Measurements from ENCODE around the gene CFAP92.

The CFAP92 gene

DNA sequence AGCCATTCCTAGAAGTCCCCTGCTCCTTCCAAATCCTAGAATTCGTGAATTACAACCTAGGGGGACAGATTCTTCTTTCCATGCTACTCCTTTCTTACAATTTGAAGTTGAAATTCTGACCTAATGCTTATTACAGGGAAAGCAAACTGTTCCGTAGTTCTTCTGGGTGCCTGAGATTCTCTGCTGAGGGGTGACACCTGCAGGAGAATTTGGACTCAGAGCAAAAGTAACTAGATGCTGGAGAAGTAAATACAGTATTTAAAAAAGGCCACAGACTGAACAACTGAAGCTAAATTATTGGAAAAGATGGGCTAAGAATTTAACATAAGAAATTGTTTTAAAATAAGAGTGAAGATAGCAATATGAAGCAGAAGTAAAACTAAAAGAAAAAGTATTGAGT is 76.6 kb downstream of the CFAP92 start:
- Histone ChIP-seq H3K36me3 (ENCODE audit: low read depth) (peaks cover 39% of the 10 kb centered on the region), H3K27ac (ENCODE audit: poor library complexity, severe bottlenecking) (no peak overlapping the region), H3K4me1 (ENCODE audit: insufficient read depth, poor library complexity, severe bottlenecking) (no peaks in the 10 kb centered on the region), H3K27me3 (ENCODE audit: insufficient read depth, poor library complexity, severe bottlenecking) (no peaks in the 10 kb centered on the region), H3K4me3 (ENCODE audit: severe bottlenecking) (no peak overlapping the region), H3K9me3 (ENCODE audit: severe bottlenecking) (no peaks in the 10 kb centered on the region)
- DNase-seq (ENCODE audit: low spot score) (no peak), ATAC-seq (ENCODE audit: low read depth) (no peak)
- TF ChIP-seq, protein P1, sequence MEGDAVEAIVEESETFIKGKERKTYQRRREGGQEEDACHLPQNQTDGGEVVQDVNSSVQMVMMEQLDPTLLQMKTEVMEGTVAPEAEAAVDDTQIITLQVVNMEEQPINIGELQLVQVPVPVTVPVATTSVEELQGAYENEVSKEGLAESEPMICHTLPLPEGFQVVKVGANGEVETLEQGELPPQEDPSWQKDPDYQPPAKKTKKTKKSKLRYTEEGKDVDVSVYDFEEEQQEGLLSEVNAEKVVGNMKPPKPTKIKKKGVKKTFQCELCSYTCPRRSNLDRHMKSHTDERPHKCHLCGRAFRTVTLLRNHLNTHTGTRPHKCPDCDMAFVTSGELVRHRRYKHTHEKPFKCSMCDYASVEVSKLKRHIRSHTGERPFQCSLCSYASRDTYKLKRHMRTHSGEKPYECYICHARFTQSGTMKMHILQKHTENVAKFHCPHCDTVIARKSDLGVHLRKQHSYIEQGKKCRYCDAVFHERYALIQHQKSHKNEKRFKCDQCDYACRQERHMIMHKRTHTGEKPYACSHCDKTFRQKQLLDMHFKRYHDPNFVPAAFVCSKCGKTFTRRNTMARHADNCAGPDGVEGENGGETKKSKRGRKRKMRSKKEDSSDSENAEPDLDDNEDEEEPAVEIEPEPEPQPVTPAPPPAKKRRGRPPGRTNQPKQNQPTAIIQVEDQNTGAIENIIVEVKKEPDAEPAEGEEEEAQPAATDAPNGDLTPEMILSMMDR (IDR thresholded peaks at IDR 0.05; ENCODE audit: poor library complexity, severe bottlenecking), result no peak

DNA sequence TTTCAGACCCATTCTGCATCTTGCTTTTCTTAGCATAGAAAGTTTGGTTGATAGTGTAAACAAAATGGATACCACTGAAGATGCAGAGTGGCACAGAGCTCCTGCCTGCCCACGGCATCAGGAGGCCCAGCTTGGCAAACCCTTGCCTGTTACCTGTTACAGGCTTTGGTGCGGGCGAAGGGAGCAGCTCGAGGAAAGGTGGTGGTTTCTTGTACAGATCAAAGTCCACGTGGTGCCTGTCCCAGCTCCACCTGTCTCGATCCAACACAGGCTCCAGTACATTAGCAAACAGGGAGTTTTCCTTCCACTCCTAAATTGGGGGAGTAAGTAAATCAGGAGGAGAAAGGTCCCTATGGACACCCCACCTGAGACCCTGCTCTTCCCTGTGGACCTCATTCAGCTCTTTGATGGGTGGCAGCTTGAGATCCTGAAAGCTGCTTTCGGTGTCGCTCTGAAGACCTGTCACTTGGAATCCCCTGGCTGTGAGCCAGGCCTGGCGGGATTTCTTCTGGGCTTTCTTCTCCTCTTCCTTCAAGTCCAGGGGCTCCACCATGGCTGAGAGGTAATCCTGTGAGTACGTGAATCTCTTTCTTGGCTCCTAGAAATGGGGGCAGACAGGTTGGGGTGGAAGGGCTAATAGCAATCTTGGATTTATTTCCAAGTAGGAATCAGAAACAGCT is 78.8 kb downstream of the CFAP92 start:
- H3K27ac ChIP-seq (ENCODE audit: poor library complexity, severe bottlenecking), result no peak overlapping the region
- no peaks in the 10 kb centered on the region for H3K9me3 ChIP-seq (ENCODE audit: severe bottlenecking)
- DNase-seq (ENCODE audit: low spot score), result no peak
- H3K4me3 ChIP-seq (ENCODE audit: severe bottlenecking), result no peak overlapping the region
- TF ChIP-seq, protein P1 (IDR thresholded peaks at IDR 0.05; ENCODE audit: poor library complexity, severe bottlenecking), result no peak
- no peaks in the 10 kb centered on the region for H3K27me3 ChIP-seq (ENCODE audit: insufficient read depth, poor library complexity, severe bottlenecking)
- ATAC-seq (ENCODE audit: low read depth), result no peak
- peaks cover 59% of the 10 kb centered on the region for H3K36me3 ChIP-seq (ENCODE audit: low read depth)
- H3K4me1 ChIP-seq (ENCODE audit: insufficient read depth, poor library complexity, severe bottlenecking), result no peaks in the 10 kb centered on the region

- DNase-seq (ENCODE audit: low spot score) (no peak), ATAC-seq (ENCODE audit: low read depth) (no peak)
- TF ChIP-seq, protein P1 (IDR thresholded peaks at IDR 0.05; ENCODE audit: poor library complexity, severe bottlenecking), result no peak
- Histone ChIP-seq H3K27me3 (ENCODE audit: insufficient read depth, poor library complexity, severe bottlenecking) (no peaks in the 10 kb centered on the region), H3K4me1 (ENCODE audit: insufficient read depth, poor library complexity, severe bottlenecking) (no peaks in the 10 kb centered on the region), H3K9me3 (ENCODE audit: severe bottlenecking) (no peaks in the 10 kb centered on the region), H3K4me3 (ENCODE audit: severe bottlenecking) (no peak overlapping the region), H3K27ac (ENCODE audit: poor library complexity, severe bottlenecking) (no peak overlapping the region), H3K36me3 (ENCODE audit: low read depth) (peaks cover 63% of the 10 kb centered on the region)
Observed at GRCh38 chr3:128911911-128912310, 82.0 kb downstream of the CFAP92 start.

DNA sequence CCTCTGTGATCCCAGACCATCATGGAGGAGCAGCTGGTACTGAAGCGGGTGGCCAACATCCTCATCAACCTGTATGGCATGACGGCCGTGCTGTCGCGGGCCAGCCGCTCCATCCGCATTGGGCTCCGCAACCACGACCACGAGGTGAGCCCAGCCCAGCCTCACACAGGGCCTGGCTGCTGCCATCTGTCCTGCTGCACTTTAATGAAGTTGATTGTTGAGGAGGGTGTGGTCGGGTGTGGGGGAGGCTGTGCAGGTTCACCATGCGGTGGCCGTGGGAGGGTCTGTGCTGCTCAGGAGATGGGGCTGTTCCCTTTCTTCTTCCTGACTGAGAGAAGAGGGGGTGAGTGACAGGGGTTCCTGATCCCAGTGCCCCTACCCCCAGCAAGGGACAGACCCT is 83.9 kb downstream of the CFAP92 start:
- H3K27ac ChIP-seq (ENCODE audit: poor library complexity, severe bottlenecking), result no peak overlapping the region
- TF ChIP-seq, protein P1 (IDR thresholded peaks at IDR 0.05; ENCODE audit: poor library complexity, severe bottlenecking), result no peak
- no peaks in the 10 kb centered on the region for H3K9me3 ChIP-seq (ENCODE audit: severe bottlenecking)
- H3K36me3 ChIP-seq (ENCODE audit: low read depth), result peaks cover 77% of the 10 kb centered on the region
- no peaks in the 10 kb centered on the region for H3K27me3 ChIP-seq (ENCODE audit: insufficient read depth, poor library complexity, severe bottlenecking)
- H3K4me3 ChIP-seq (ENCODE audit: severe bottlenecking), result no peak overlapping the region
- ATAC-seq (ENCODE audit: low read depth) (no peak), DNase-seq (ENCODE audit: low spot score) (no peak)
- no peaks in the 10 kb centered on the region for H3K4me1 ChIP-seq (ENCODE audit: insufficient read depth, poor library complexity, severe bottlenecking)

GRCh38 chr3:128908951-128909350 is 84.9 kb downstream of the CFAP92 start:
- Histone ChIP-seq H3K4me1 (ENCODE audit: insufficient read depth, poor library complexity, severe bottlenecking) (no peaks in the 10 kb centered on the region), H3K27me3 (ENCODE audit: insufficient read depth, poor library complexity, severe bottlenecking) (no peaks in the 10 kb centered on the region), H3K36me3 (ENCODE audit: low read depth) (peaks cover 77% of the 10 kb centered on the region), H3K27ac (ENCODE audit: poor library complexity, severe bottlenecking) (no peak overlapping the region), H3K9me3 (ENCODE audit: severe bottlenecking) (no peaks in the 10 kb centered on the region), H3K4me3 (ENCODE audit: severe bottlenecking) (no peak overlapping the region)
- TF ChIP-seq, protein P1 (IDR thresholded peaks at IDR 0.05; ENCODE audit: poor library complexity, severe bottlenecking), result no peak
- DNase-seq (ENCODE audit: low spot score) (no peak), ATAC-seq (ENCODE audit: low read depth) (no peak)

All from RWPE2 (cell line).